ENCODE data around the gene HDAC9.
"Not testable (repeated sequence)": the region's sequence is repeated elsewhere in the genome, so short reads cannot be mapped to it uniquely, and the experiment has no call there.

DNA sequence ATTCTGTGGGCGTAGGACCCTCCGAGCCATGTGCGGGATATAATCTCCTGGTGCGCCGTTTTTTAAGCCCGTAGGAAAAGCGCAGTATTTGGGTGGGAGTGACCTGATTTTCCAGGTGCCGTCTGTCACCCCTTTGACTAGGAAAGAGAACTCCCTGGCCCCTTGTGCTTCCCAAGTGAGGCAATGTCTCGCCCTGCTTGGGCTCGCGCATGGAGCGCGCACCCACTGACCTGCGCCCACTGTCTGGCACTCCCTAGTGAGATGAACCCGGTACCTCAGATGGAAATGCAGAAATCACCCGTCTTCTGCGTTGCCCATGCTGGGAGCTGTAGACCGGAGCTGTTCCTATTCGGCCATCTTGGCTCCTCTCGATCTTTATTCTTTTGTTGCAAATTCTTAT lies 495.2 kb downstream of the HDAC9 start:
- TF ChIP-seq, protein P1, sequence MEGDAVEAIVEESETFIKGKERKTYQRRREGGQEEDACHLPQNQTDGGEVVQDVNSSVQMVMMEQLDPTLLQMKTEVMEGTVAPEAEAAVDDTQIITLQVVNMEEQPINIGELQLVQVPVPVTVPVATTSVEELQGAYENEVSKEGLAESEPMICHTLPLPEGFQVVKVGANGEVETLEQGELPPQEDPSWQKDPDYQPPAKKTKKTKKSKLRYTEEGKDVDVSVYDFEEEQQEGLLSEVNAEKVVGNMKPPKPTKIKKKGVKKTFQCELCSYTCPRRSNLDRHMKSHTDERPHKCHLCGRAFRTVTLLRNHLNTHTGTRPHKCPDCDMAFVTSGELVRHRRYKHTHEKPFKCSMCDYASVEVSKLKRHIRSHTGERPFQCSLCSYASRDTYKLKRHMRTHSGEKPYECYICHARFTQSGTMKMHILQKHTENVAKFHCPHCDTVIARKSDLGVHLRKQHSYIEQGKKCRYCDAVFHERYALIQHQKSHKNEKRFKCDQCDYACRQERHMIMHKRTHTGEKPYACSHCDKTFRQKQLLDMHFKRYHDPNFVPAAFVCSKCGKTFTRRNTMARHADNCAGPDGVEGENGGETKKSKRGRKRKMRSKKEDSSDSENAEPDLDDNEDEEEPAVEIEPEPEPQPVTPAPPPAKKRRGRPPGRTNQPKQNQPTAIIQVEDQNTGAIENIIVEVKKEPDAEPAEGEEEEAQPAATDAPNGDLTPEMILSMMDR (conservative IDR thresholded peaks at IDR 0.05 in 1 of 2, IDR thresholded peaks at IDR 0.05 in 1 of 2; ENCODE audit: low read depth in 1 of 2, low read length in 2 of 2): not testable (repeated sequence)
- not testable (repeated sequence) for TF ChIP-seq EZH2 (IDR thresholded peaks at IDR 0.05; ENCODE audit: low read length, missing control alignments)

Data from fibroblast of lung (primary cell).